ENCODE results near the gene SORCS3. TPM values are rescaled to one million over a fixed set of nuclear protein-coding genes. Genes with fewer than 3 reads are reported as not detected.

The SORCS3 gene
- total RNA-seq, 1 donor from 2014 or later, result 1.4 TPM

DNA sequence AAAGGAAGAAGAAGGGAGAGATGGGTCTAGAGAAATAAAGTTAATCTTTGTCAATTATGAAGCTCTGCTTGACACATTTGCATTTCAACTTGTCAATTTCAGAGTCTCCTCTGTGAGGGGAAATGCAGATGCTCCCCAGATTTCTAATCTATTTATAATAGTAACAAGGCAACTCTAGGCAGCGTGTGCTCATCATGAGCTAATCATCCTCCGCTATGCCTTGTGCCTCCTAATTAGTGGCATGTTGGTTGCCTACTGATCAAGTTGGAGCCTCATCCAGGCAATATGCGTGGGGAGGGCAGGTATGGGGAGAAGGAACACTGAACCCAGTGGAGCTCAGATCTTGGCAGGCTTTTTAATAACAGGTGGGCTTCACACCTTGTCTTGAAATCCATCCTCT is 628.6 kb downstream of the SORCS3 start:
- peak; percentile 21 for DNase-seq

GRCh38 chr10:105274556-105275070 is 633.5 kb downstream of the SORCS3 start:
- DNase-seq, result no peak

DNA sequence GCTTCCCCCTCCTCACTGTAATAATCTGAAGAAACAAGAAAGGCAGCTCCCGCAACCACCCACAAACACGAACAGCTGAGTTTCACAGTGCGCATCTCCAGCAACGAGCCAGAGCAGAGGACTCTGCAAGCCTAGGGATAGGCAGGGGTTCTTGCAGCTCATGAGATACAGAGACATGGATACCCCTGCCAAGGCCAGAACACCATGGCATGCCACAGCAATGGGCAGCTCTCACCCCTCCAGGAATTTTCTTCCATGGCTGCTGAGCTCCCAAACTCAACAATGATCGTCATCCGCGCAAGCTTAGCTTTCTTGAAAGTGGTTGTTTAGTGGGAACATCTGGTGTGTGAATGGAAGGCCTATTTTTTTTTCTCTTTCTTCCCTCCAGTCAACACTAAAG is 637.3 kb downstream of the SORCS3 start:
- no peak for DNase-seq

- no peak for DNase-seq
These were observed 638.0 kb downstream of the SORCS3 start for GRCh38 chr10:105279101-105279500.

DNA sequence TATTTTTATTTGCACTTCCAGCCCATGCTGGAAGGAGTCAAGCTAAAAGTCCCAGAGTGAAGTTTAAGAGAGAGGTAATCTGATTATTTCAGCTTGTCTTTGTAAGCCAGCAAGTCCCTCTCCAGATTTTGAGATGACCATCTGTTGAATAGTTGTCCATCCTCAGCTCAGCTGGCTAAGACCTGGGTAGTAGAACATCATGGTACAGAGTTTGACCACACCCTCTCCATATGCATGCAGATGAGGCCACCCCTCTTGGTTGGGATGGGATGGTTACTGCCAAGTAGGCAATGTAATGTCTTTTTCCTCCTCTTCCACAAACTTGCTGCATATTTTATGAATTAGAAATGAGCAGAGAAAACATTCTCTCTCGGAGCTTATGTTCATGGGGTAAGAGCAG is 639.8 kb downstream of the SORCS3 start:
- peak; percentile 72 for DNase-seq

- DNase-seq, result peak; percentile 62
These were observed 643.6 kb downstream of the SORCS3 start for GRCh38 chr10:105284476-105285215.

DNA sequence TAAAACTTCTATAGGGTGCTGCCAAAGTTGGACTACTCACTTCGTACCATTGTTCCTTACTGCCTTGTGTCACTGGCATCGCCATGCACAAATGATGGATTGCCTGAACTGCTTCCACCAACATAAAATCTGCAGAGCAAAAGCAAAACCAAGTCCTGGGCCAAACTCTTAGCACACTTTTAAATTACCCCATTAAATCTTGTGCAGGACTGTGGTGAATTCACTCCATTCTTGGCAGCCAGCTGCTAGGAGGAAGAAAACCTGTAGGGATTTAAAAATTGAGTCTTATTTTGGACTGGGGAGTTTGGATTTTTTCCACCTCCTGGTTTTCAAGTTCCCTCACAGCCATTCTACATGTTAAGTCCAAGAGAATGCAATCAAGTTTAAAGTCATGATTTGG is 646.9 kb downstream of the SORCS3 start:
- peak; percentile 53 for DNase-seq

GRCh38 chr10:105288613-105289012 is 647.5 kb downstream of the SORCS3 start:
- DNase-seq, result no peak

GRCh38 chr10:105291571-105291970 is 650.5 kb downstream of the SORCS3 start:
- DNase-seq, result peak; percentile 37

- DNase-seq, result no peak
These were observed 651.1 kb downstream of the SORCS3 start for GRCh38 chr10:105292236-105292635.
